ENCODE results near the gene GPR158. TPM values are rescaled to one million over a fixed set of nuclear protein-coding genes. Genes with fewer than 3 reads are reported as not detected.

The GPR158 gene
- total and polyA plus RNA-seq, 2 donors (not counting 1 experiment from before 2014, with no cell fraction given), result 0.33 TPM; not detected in 1

DNA sequence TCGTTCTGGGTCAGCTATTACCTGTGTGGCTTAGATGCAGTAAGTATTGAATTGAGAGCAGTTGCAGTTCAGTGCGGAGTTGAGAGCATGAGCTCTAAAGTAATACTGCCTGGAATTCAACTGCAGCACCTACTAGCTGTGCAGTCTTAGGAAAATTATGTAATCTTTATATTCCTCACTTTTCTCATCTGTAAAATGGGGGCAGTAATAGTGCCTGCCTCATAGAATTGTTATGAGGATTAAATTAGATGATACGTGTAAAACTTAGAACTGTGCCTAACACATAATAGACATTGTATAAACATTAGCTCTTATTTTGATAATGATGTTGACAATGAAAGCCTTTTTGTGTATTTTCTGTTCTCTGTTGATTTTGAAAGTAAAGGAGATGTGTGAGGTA, 330.0 kb downstream of the GPR158 start:
- Histone ChIP-seq H3K4me3 (replicated peaks in 1 of 4; ENCODE audit: control extremely low read depth in 1 of 4, insufficient read depth in 1 of 4, low read depth in 3 of 4, low read length in 4 of 4) (no peak overlapping the region), H3K9ac (ENCODE audit: insufficient read depth, low read length) (no peak overlapping the region), H3K79me2 (ENCODE audit: control insufficient read depth, insufficient read depth, low read length) (no peaks in the 10 kb centered on the region), H3K27ac (ENCODE audit: insufficient read depth, low read length) (no peak overlapping the region), H4K20me1 (ENCODE audit: control insufficient read depth, extremely low read depth, insufficient read depth, low read length) (no peaks in the 10 kb centered on the region), H3K27me3 (ENCODE audit: control insufficient read depth, insufficient read depth, low read length) (no peaks in the 10 kb centered on the region), H3K36me3 (ENCODE audit: control insufficient read depth, insufficient read depth, low read length) (no peaks in the 10 kb centered on the region), H3K9me3 (ENCODE audit: control insufficient read depth, insufficient read depth, low read depth, low read length) (no peaks in the 10 kb centered on the region), H3K4me2 (ENCODE audit: extremely low read depth, insufficient read depth, low read length) (no peak overlapping the region), H2AFZ (ENCODE audit: low read length) (no peak overlapping the region), H3K4me1 (ENCODE audit: control insufficient read depth, extremely low read depth, insufficient read depth, low read length) (no peaks in the 10 kb centered on the region)
- DNase-seq (ENCODE audit: low read depth in 2 of 2), result no peak
- TF ChIP-seq, protein P1, sequence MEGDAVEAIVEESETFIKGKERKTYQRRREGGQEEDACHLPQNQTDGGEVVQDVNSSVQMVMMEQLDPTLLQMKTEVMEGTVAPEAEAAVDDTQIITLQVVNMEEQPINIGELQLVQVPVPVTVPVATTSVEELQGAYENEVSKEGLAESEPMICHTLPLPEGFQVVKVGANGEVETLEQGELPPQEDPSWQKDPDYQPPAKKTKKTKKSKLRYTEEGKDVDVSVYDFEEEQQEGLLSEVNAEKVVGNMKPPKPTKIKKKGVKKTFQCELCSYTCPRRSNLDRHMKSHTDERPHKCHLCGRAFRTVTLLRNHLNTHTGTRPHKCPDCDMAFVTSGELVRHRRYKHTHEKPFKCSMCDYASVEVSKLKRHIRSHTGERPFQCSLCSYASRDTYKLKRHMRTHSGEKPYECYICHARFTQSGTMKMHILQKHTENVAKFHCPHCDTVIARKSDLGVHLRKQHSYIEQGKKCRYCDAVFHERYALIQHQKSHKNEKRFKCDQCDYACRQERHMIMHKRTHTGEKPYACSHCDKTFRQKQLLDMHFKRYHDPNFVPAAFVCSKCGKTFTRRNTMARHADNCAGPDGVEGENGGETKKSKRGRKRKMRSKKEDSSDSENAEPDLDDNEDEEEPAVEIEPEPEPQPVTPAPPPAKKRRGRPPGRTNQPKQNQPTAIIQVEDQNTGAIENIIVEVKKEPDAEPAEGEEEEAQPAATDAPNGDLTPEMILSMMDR (conservative IDR thresholded peaks at IDR 0.05 in 1 of 2, IDR thresholded peaks at IDR 0.05 in 1 of 2; ENCODE audit: low read depth in 1 of 2, low read length in 2 of 2), result no peak
- TF ChIP-seq EZH2 (IDR thresholded peaks at IDR 0.05; ENCODE audit: low read length, missing control alignments), result no peak

DNA sequence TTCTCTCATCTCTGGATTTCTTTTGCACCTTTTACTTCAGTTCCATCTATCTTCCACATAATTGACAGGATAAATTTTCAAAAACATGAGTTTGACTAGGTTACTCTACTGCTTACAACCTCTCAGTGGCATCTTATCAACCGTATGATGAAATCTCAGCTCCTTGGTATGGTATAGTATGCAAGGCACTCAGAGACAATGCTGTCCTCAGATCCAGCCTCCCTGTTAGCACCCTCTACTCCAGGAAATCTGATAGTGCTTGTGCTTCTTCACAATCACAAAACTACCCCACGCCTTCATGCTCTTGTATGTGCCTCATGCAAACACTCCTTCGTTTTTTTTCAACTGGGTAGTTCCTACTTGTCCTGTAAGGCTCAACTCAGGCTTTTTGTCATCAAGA, 330.7 kb downstream of the GPR158 start:
- H3K4me1 ChIP-seq (ENCODE audit: control insufficient read depth, extremely low read depth, insufficient read depth, low read length), result no peaks in the 10 kb centered on the region

DNA sequence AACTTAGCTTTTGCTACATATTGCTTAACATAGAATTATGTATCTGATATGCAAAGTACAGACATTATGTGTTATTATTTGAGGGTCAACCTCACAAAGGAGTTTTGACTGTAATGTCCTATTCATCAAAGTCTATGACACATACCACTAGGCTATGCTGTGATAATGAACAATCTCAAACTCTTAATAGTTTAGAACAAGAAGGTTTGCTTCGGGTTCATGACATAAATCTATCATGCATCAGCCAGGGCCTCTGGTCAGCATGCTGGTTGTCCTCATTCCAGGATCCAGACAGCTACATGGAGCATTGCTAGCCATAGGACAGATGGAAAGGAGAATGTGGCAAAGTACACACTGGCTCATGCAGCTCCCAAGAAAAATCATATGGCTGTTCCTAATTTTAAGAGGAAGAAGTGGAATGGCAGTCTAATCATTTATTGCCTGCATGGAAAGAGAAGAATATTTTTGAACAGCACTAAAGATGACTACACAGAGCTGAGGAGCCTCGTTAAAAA, 332.1 kb downstream of the GPR158 start:
- Histone ChIP-seq H3K36me3 (ENCODE audit: control insufficient read depth, insufficient read depth, low read length) (no peaks in the 10 kb centered on the region), H3K27me3 (ENCODE audit: control insufficient read depth, insufficient read depth, low read length) (no peaks in the 10 kb centered on the region), H3K9me3 (ENCODE audit: control insufficient read depth, insufficient read depth, low read depth, low read length) (no peaks in the 10 kb centered on the region), H3K4me2 (ENCODE audit: extremely low read depth, insufficient read depth, low read length) (no peak overlapping the region), H4K20me1 (ENCODE audit: control insufficient read depth, extremely low read depth, insufficient read depth, low read length) (no peaks in the 10 kb centered on the region), H3K9ac (ENCODE audit: insufficient read depth, low read length) (no peak overlapping the region), H3K27ac (ENCODE audit: insufficient read depth, low read length) (no peak overlapping the region), H3K4me3 (replicated peaks in 1 of 4; ENCODE audit: control extremely low read depth in 1 of 4, insufficient read depth in 1 of 4, low read depth in 3 of 4, low read length in 4 of 4) (no peak overlapping the region), H3K79me2 (ENCODE audit: control insufficient read depth, insufficient read depth, low read length) (no peaks in the 10 kb centered on the region), H3K4me1 (ENCODE audit: control insufficient read depth, extremely low read depth, insufficient read depth, low read length) (no peaks in the 10 kb centered on the region), H2AFZ (ENCODE audit: low read length) (no peak overlapping the region)
- TF ChIP-seq, protein P1 (conservative IDR thresholded peaks at IDR 0.05 in 1 of 2, IDR thresholded peaks at IDR 0.05 in 1 of 2; ENCODE audit: low read depth in 1 of 2, low read length in 2 of 2), result no peak
- no peak for TF ChIP-seq EZH2 (IDR thresholded peaks at IDR 0.05; ENCODE audit: low read length, missing control alignments)
- DNase-seq (ENCODE audit: low read depth in 2 of 2), result no peak

More for the DNA sequence above, 330.7 kb downstream of the GPR158 start:
- H3K27ac ChIP-seq (ENCODE audit: insufficient read depth, low read length), result no peak overlapping the region
- DNase-seq (ENCODE audit: low read depth in 2 of 2), result no peak
- H3K79me2 ChIP-seq (ENCODE audit: control insufficient read depth, insufficient read depth, low read length), result no peaks in the 10 kb centered on the region
- H3K4me2 ChIP-seq (ENCODE audit: extremely low read depth, insufficient read depth, low read length), result no peak overlapping the region
- H3K9me3 ChIP-seq (ENCODE audit: control insufficient read depth, insufficient read depth, low read depth, low read length), result no peaks in the 10 kb centered on the region
- no peaks in the 10 kb centered on the region for H3K36me3 ChIP-seq (ENCODE audit: control insufficient read depth, insufficient read depth, low read length)
- no peak overlapping the region for H2AFZ ChIP-seq (ENCODE audit: low read length)
- no peaks in the 10 kb centered on the region for H3K27me3 ChIP-seq (ENCODE audit: control insufficient read depth, insufficient read depth, low read length)
- H3K9ac ChIP-seq (ENCODE audit: insufficient read depth, low read length), result no peak overlapping the region
- no peak for TF ChIP-seq EZH2 (IDR thresholded peaks at IDR 0.05; ENCODE audit: low read length, missing control alignments)
- H3K4me3 ChIP-seq (replicated peaks in 1 of 4; ENCODE audit: control extremely low read depth in 1 of 4, insufficient read depth in 1 of 4, low read depth in 3 of 4, low read length in 4 of 4), result no peak overlapping the region
- no peaks in the 10 kb centered on the region for H4K20me1 ChIP-seq (ENCODE audit: control insufficient read depth, extremely low read depth, insufficient read depth, low read length)

Data from fibroblast of lung (primary cell).